Adrenal gland (tissue), 12 donors: ENCODE results near the gene L3MBTL1. TPM values are rescaled to one million over a fixed set of nuclear protein-coding genes. Genes with fewer than 3 reads are reported as not detected.

ENCODE experiments used
- DNase-seq, 7 donors: peaks; one replicate each; pipeline ENCODE4 v3.0.0-alpha.2; 2019 to 2020
- H3K27ac ChIP-seq, 5 donors: fragments of 200-600 bp; sonication (generic) in 4 of 5; 1 replicate in 3 of 5; 2 replicates in 2 of 5; pipeline versions ENCODE4 v1.5.1 to v1.8.0; 2016 to 2020; ENCODE audit warnings: mild to moderate bottlenecking in 1 of 5
- H3K27me3 ChIP-seq: fragments of 200-600 bp; 2 replicates; pipeline ENCODE4 v1.8.0; 2021
- H3K36me3 ChIP-seq, 2 donors: fragments of 200-600 bp; replicated peaks in 1 of 2; 1 replicate in 1 of 2; 2 replicates in 1 of 2; pipeline versions ENCODE4 v1.5.1 to v1.8.0; 2018 to 2022
- H3K4me1 ChIP-seq, 2 donors: fragments of 200-600 bp; replicated peaks in 1 of 2; 1 replicate in 1 of 2; 2 replicates in 1 of 2; pipeline versions ENCODE4 v1.5.1 to v1.8.0; 2018 to 2021
- H3K4me3 ChIP-seq, 4 donors: fragments of 200-600 bp; sonication (generic) in 3 of 4; one replicate each; pipeline ENCODE4 v1.5.1; 2016 to 2018
- H3K9me3 ChIP-seq, 3 donors: fragments of 200-600 bp; sonication (generic) in 1 of 3; replicated peaks in 1 of 3; 1 replicate in 2 of 3; 2 replicates in 1 of 3; pipeline versions ENCODE4 v1.5.1 to v1.8.0; 2016 to 2021
- POLR2A ChIP-seq, 2 donors: fragments of 450-650 bp; IDR thresholded peaks; one replicate each; pipeline ENCODE4 v1.6.1; 2017; ENCODE audit warnings: antibody characterized with exemption in 2 of 2, mild to moderate bottlenecking in 2 of 2, moderate library complexity in 1 of 2
- WGBS, 4 donors: extraction: QIAGEN DNeasy Blood & Tissue Kit in 2 of 4; methylation state at CpG; one replicate each; pipeline versions ENCODE4 v1.1.5 to v1.1.7; 2013 to 2017; 5-methylcytosine and 5-hydroxymethylcytosine counted together
- intact Hi-C, 2 donors: fragments of 100-400 bp; cut with DNase I; formaldehyde crosslinking; loops; one replicate each; pipeline versions ENCODE4 v1.14.1 to v1.15.0; 2022 to 2023
- polyA plus RNA-seq, 3 donors: library from polyadenylated mRNA; stranded (reverse); fragments of 200-250 nt in 2 of 3; fragments of 350-450 nt in 1 of 3; fragmentation: Illumina TruSeq in 1 of 3; extraction: RNeasy Lipid Tissue Mini Kit (QIAGEN cat#74804) in 1 of 3; gene quantifications; one replicate each; pipeline ENCODE4 v1.2.3, GENCODE V29; 2013 to 2014
- total RNA-seq, 9 donors: library from RNA; depleted of rRNA in 4 of 9; stranded (reverse); fragments of >200 nt in 4 of 9; fragments of 120-200 nt in 1 of 9; fragmentation: NEBNext Ultra II Directional in 1 of 9; extraction: Animal tissue kit (Norgen Biotek cat#: 25700) in 1 of 9; gene quantifications; one replicate each; pipeline versions ENCODE4 v1.1.0 to v1.2.4, GENCODE V29; 2013 to 2023
- TF ChIP-seq, protein P1 (sequence below), 6 experiments: fragments of 450-650 bp in 4 of 6; fragments of 200-600 bp in 2 of 6; sonication (generic) in 1 of 6; IDR thresholded peaks; 1 replicate in 5 of 6; 2 replicates in 1 of 6; pipeline versions ENCODE4 v1.5.1 to v1.8.0; 2016 to 2021; ENCODE audit warnings: antibody characterized with exemption in 6 of 6, mild to moderate bottlenecking in 2 of 6, moderate library complexity in 1 of 6
- donor health status: healthy with polysubstance abuse.
- donor health status: Bipolar disorder and iron deficiency.
- donor health status: DM: yes; HTN: yes; CAD: no.
- donor health status: DM: no; HTN: no; CAD: no.
- donor health status: DM: no; HTN: no; CAD: no.
- donor health status: DM: yes; HTN: yes; CAD: no.

The L3MBTL1 gene
- total and polyA plus RNA-seq, 12 donors: 3.3 to 24.4 (median 14.0) TPM

GRCh38 chr20:43460172-43460829 lies 47.2 kb upstream of the L3MBTL1 start:
- Histone ChIP-seq H3K4me3 (no peak overlapping the region), H3K4me1 (peaks cover 18 to 42% of the 10 kb centered on the region in 2 donors)
- intact Hi-C loops: no loop called here

DNA sequence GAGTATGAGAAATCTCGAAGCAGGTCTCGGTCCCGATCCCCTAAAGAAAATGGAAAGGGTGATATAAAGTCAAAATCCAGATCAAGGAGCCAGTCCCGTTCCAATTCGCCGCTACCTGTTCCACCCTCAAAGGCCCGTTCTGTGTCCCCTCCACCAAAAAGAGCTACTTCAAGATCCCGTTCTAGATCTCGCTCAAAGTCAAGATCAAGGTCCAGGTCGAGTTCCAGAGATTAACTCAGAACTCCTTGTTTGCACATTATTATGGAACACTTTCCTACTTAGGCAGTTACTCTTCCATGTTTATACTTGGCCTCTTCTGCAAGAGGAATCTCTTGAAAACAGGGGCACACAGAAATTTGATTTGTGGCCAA lies 46.7 kb upstream of the L3MBTL1 start:
- TF ChIP-seq, protein P1, sequence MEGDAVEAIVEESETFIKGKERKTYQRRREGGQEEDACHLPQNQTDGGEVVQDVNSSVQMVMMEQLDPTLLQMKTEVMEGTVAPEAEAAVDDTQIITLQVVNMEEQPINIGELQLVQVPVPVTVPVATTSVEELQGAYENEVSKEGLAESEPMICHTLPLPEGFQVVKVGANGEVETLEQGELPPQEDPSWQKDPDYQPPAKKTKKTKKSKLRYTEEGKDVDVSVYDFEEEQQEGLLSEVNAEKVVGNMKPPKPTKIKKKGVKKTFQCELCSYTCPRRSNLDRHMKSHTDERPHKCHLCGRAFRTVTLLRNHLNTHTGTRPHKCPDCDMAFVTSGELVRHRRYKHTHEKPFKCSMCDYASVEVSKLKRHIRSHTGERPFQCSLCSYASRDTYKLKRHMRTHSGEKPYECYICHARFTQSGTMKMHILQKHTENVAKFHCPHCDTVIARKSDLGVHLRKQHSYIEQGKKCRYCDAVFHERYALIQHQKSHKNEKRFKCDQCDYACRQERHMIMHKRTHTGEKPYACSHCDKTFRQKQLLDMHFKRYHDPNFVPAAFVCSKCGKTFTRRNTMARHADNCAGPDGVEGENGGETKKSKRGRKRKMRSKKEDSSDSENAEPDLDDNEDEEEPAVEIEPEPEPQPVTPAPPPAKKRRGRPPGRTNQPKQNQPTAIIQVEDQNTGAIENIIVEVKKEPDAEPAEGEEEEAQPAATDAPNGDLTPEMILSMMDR (IDR thresholded peaks at IDR 0.05): no peak
- TF ChIP-seq POLR2A (IDR thresholded peaks at IDR 0.05): no peak
- H3K27me3 ChIP-seq: no peaks in the 10 kb centered on the region
- DNase-seq: peak in 1 of 7 donors; percentile 1
- peaks cover 0 to 67% of the 10 kb centered on the region in 2 donors for H3K36me3 ChIP-seq
- peaks cover 18 to 42% of the 10 kb centered on the region in 2 donors for H3K4me1 ChIP-seq
- H3K9me3 ChIP-seq: no peaks in the 10 kb centered on the region
- no peak overlapping the region for H3K4me3 ChIP-seq
- no peak overlapping the region for H3K27ac ChIP-seq
- intact Hi-C loops: no loop called here
- WGBS, 4 donors: 91 to 93% (median 92%) methylated on average over 10 of the region's 10 CpGs

More at GRCh38 chr20:43460172-43460829, 47.2 kb upstream of the L3MBTL1 start:
- H3K36me3 ChIP-seq: peaks cover 0 to 62% of the 10 kb centered on the region in 2 donors
- no peaks in the 10 kb centered on the region for H3K9me3 ChIP-seq
- H3K27me3 ChIP-seq: no peaks in the 10 kb centered on the region
- TF ChIP-seq POLR2A (IDR thresholded peaks at IDR 0.05): no peak
- TF ChIP-seq, protein P1 (IDR thresholded peaks at IDR 0.05): no peak
- no peak for DNase-seq
- no peak overlapping the region for H3K27ac ChIP-seq
- 91 to 95% (median 93%) methylated on average over 23 of the region's 23 CpGs for WGBS, 4 donors

GRCh38 chr20:43461894-43462659 lies 45.4 kb upstream of the L3MBTL1 start:
- intact Hi-C loops: no loop called here
- peaks cover 11 to 37% of the 10 kb centered on the region in 2 donors for H3K4me1 ChIP-seq
- DNase-seq: peak in 1 of 7 donors; percentile 23

More at GRCh38 chr20:43461894-43462659, 45.4 kb upstream of the L3MBTL1 start:
- H3K36me3 ChIP-seq: peaks cover 0 to 76% of the 10 kb centered on the region in 2 donors
- no peak overlapping the region for H3K4me3 ChIP-seq
- no peak for TF ChIP-seq POLR2A (IDR thresholded peaks at IDR 0.05)
- TF ChIP-seq, protein P1 (IDR thresholded peaks at IDR 0.05): no peak
- no peaks in the 10 kb centered on the region for H3K9me3 ChIP-seq
- 86 to 90% (median 87%) methylated on average over 3 of the region's 3 CpGs for WGBS, 4 donors
- H3K27ac ChIP-seq: no peak overlapping the region
- no peaks in the 10 kb centered on the region for H3K27me3 ChIP-seq
